Measurements from ENCODE around the gene TASOR.

- TF ChIP-seq POLR2A (IDR thresholded peaks at IDR 0.05; ENCODE audit: low read length) (no peak), GATA1 (IDR thresholded peaks at IDR 0.05; ENCODE audit: low read depth, low read length) (no peak)
These were observed 2.9 kb downstream of the TASOR start for GRCh38 chr3:56680054-56680580.
